ENCODE results near the gene ANKRD33. TPM values are rescaled to one million over a fixed set of nuclear protein-coding genes. Genes with fewer than 3 reads are reported as not detected.

ANKRD33 gene
- total and polyA plus RNA-seq, 2 of the 8 experiments (the other 6 are each of a cell fraction or from before 2014, with no cell fraction given), result 0.41 to 0.53 TPM

DNA sequence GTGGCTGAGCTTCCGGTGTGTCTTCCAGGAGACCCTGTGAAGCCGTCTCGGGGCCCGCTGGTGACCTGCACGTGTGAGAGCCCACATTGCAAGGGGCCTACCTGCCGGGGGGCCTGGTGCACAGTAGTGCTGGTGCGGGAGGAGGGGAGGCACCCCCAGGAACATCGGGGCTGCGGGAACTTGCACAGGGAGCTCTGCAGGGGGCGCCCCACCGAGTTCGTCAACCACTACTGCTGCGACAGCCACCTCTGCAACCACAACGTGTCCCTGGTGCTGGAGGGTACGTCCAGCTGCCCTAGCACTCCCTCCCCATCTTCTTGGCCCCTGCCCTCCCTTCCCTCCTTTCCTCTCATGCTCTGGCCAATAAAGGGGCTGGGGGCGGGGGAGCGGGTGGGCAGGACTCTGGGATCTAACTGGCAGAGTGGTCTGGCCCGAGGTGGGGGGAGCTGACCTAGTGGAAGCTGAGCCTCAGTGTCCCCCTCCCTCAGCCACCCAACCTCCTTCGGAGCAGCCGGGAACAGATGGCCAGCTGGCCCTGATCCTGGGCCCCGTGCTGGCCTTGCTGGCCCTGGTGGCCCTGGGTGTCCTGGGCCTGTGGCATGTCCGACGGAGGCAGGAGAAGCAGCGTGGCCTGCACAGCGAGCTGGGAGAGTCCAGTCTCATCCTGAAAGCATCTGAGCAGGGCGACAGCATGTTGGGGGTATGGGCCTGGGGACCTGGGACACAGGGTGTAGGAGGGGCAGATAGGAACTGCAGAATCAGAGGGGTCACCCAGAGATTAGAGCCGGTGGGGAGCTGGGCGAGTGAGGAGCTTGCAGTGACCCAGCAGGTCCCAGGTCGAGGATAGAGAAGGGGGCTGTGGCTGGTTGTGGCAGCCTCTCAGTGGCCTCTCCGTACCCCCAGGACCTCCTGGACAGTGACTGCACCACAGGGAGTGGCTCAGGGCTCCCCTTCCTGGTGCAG lies 25.4 kb downstream of the ANKRD33 start:
- Histone ChIP-seq H3K79me2 (ENCODE audit: control insufficient read depth in 1 of 2, insufficient read depth in 2 of 2, low read length in 2 of 2) (no peaks in the 10 kb centered on the region), H3K9ac (replicated peaks in 1 of 4; ENCODE audit: extremely low read depth in 1 of 4, low read depth in 3 of 4, low read length in 3 of 4) (no peak overlapping the region), H3K4me1 (replicated peaks in 1 of 4; ENCODE audit: control insufficient read depth in 3 of 4, insufficient read depth in 4 of 4, low read length in 3 of 4) (peaks cover 0 to 8% (median 1%) of the 10 kb centered on the region in 4 experiments; a peak in 4 of 7 replicates), H4K91ac (replicated peaks; ENCODE audit: insufficient read length, low read length) (peak overlapping the region; percentile 59), H3K9me3 (ENCODE audit: insufficient read depth in 2 of 2, low read depth in 1 of 2, low read length in 1 of 2) (no peaks in the 10 kb centered on the region), H2BK5ac (ENCODE audit: low read depth, low read length) (no peak overlapping the region), H3K4me3 (ENCODE audit: extremely low read depth in 1 of 4, insufficient read depth in 2 of 4, low read depth in 3 of 4, low read length in 4 of 4) (no peak overlapping the region), H3K18ac (ENCODE audit: extremely low read depth, low read length) (peak overlapping the region; percentile 48; the same call in 1 of the 2 replicates), H4K5ac (ENCODE audit: insufficient read length, low read depth, low read length) (no peak overlapping the region), H3K4ac (replicated peaks; ENCODE audit: insufficient read length, low read depth, low read length) (no peak overlapping the region), H2BK12ac (ENCODE audit: low read depth, low read length) (peak overlapping the region; percentile 75; the same call in 1 of the 2 replicates), H3K14ac (ENCODE audit: insufficient read length) (no peak overlapping the region), H2BK15ac (ENCODE audit: low read length) (no peak overlapping the region), H3K23ac (ENCODE audit: insufficient read length) (no peak overlapping the region), H3K79me1 (ENCODE audit: low read depth, low read length) (no peaks in the 10 kb centered on the region), H3K56ac (replicated peaks; ENCODE audit: insufficient read length, low read depth, low read length) (no peak overlapping the region), H3K4me2 (ENCODE audit: insufficient read depth in 1 of 2, low read depth in 2 of 2, low read length in 2 of 2) (no peak overlapping the region), H2AFZ (ENCODE audit: low read length) (no peak overlapping the region), H2BK20ac (ENCODE audit: low read length) (no peak overlapping the region), H4K8ac (ENCODE audit: extremely low read depth, insufficient read depth, low read length) (no peak overlapping the region; the same call in 1 of the 2 replicates), H2BK120ac (replicated peaks; ENCODE audit: low read depth, low read length) (no peak overlapping the region), H3K36me3 (ENCODE audit: control insufficient read depth in 2 of 4, insufficient read depth in 4 of 4, low read length in 3 of 4) (no peaks in the 10 kb centered on the region), H4K20me1 (replicated peaks in 1 of 2; ENCODE audit: control insufficient read depth in 1 of 2, insufficient read depth in 2 of 2, low read length in 2 of 2) (no peaks in the 10 kb centered on the region), H3K23me2 (ENCODE audit: low read depth, low read length) (no peaks in the 10 kb centered on the region), H2AK5ac (ENCODE audit: low read depth, low read length) (0 out of 2 replicates have a peak overlapping the region, but pooled peaks have one; percentile 53), H3K27ac (ENCODE audit: low read depth, low read length) (no peak overlapping the region), H3K27me3 (replicated peaks in 1 of 4; ENCODE audit: control insufficient read depth in 3 of 4, extremely low read depth in 1 of 4, insufficient read depth in 3 of 4, low read length in 3 of 4) (peaks cover 0 to 9% (median 3%) of the 10 kb centered on the region in 4 experiments; a peak in 4 of 7 replicates)
- WGBS, 2 experiments (ENCODE audit: extremely low coverage in 1 of 2, insufficient coverage in 1 of 2, insufficient read length in 1 of 2, insufficient replicate concordance in 2 of 2, low coverage in 1 of 2, low lambda C conversion rate in 2 of 2, missing lambda C conversion rate in 1 of 2), result 75% methylated on average over 25 of the region's 30 CpGs; no CpG with 5 or more reads in 1 of the 2 experiments
- POLR2A ChIA-PET (ENCODE audit: partially characterized antibody), result interaction anchor here (1.4 kb wide), 1 partner anchor 8 kb away, joined by 6 read pairs; no protein-coding TSS in a partner anchor
- no peak for FAIRE-seq
- CTCF ChIA-PET (ENCODE audit: partially characterized antibody), result interaction anchor here (0.5 to 12.7 kb wide), 28 partner anchors 13 to 1148 kb away, joined by 3 to 234 read pairs (median 6); partner anchors contain the start of gene ANKRD33
- peak in 1 of 2 experiments; percentile 81 for DNase-seq (ENCODE audit: low read depth in 1 of 2, low spot score in 2 of 2)
- TF ChIP-seq RAD21 (IDR thresholded peaks at IDR 0.05 in 1 of 2, conservative IDR thresholded peaks at IDR 0.05 in 1 of 2; ENCODE audit: low read depth in 2 of 2, low read length in 2 of 2) (peak in 1 of 2 experiments; percentile 21; a peak in 2 of 4 replicates), CTCF (IDR thresholded peaks at IDR 0.05; ENCODE audit: control extremely low read depth in 1 of 3, insufficient read depth in 1 of 3, low read depth in 1 of 3, low read length in 3 of 3) (peak in 2 of 3 experiments; percentile 47 to 64; a peak in 3 of 4 replicates), KDM5A (IDR thresholded peaks at IDR 0.05; ENCODE audit: low read length) (no peak), JUND (IDR thresholded peaks at IDR 0.05; ENCODE audit: low read length) (no peak), RXRA (IDR thresholded peaks at IDR 0.05; ENCODE audit: insufficient read depth, low read depth, low read length) (no peak)

Data from H1 (cell line).